HG02642 (cell line): Measurements from ENCODE around the gene RINL.

ENCODE experiments used
- ATAC-seq: cut with Tn5 transposase; IDR thresholded peaks from one replicate; pipeline ENCODE4 v1.9.1; 2021; ENCODE audit warnings: mild to moderate bottlenecking; ENCODE audit not compliant: unreplicated experiment, poor library complexity

The RINL gene

GRCh38 chr19:38850976-38851621 is 27.0 kb downstream of the RINL start:
- ATAC-seq = no peak

GRCh38 chr19:38850436-38850975 is 27.6 kb downstream of the RINL start:
- ATAC-seq = peak; percentile 68

- ATAC-seq = peak; percentile 66
Measured at GRCh38 chr19:38849860-38850435, 28.1 kb downstream of the RINL start, which contains the start of gene HNRNPL. TSS of gene HNRNPL (minus strand) at chr19:38849986. CDS start at chr19:38849966, 20 bp downstream.

- ATAC-seq = peak; percentile 26
Measured at GRCh38 chr19:38849147-38849859, 28.8 kb downstream of the RINL start.

DNA sequence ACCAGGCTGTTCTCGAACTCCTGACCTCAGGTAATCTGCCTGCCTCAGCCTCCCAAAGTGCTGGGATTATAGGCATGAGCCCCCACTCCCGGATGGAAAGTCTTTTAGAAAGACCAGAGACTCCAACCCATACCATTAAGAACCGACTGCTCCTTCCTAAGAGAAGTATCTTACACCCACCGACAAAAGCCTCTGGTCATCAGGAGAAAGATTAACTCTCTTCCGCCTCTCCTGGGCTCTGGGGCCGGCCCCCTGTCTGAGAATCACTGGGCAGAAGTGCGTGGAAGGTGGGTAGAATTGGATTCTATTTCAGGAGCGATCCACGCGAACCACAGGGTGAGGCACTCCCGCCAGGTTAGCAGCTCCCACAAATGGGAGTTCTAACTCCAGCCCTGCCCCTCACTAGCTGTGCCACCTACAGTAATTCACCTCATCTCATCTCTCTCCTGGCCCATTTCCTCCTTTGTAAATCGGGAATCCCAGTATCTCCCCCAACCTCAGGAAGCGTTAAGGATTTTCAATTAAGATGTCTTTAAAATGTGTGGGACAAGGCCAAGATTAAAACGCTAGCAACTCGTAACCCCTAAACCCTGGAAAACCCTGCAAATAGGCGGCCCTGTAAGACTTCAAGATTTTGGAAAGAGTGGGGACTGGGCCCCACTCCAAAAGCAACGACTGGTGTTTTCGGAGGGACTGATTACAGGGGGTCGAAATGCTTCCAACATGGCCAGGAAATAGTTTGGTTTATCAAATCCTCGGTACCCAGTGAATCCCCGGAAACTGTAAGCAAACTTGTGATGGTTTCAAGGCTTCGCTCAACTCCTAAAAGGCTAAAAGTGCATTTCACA is 29.6 kb downstream of the RINL start:
- no peak for ATAC-seq

DNA sequence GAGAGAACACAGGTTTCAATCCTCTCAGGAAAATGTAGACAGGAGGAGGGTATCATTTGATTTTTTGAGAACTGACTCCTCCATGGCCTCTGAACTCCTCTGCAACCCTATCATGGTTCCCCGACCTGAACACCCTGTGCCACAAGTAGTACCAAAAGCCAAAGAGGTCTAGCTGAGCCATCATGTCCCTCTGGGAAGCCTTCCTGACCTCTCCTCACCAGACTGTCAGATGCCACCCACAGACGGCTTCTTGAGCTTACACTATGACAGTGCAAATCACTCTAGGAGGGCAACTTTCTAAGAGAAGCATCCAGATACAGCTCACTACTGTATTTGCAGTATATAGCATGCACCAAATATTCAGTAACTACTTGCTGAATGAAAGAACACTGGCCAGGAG is 32.0 kb downstream of the RINL start:
- ATAC-seq = no peak

DNA sequence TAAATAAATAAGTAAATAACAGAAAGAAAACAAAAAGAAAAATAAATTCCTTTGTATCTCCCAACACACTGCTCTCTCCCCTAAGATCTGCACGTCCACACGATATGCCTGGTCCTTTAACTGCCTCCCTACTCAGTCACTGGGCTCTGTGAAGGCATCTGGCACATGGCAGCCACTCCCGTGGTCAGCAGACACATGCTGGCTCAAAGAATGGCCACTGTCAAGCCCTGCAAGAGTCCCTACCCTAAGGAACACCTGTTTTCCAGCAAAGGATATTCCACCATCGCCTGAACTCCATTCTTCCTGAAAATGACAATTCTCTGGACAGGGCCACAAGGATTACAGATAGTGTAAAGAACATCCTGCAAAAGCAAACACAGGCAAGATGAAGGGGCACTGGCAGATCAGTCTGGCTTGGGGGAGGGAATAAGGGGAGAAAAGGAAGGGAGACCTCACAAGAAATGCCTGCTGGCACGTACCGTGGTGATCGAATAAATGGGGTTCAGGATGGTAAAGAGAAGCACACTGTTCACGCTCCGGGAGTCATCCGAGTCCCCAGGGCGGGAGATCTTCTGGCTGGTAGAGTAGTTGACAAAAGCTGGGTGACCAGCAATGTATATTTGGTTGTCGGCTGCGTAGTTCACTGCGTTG is 32.6 kb downstream of the RINL start:
- ATAC-seq = no peak

GRCh38 chr19:38844093-38844686 is 33.9 kb downstream of the RINL start:
- ATAC-seq = no peak

- no peak for ATAC-seq
Measured at GRCh38 chr19:38843175-38843758, 34.8 kb downstream of the RINL start.

DNA sequence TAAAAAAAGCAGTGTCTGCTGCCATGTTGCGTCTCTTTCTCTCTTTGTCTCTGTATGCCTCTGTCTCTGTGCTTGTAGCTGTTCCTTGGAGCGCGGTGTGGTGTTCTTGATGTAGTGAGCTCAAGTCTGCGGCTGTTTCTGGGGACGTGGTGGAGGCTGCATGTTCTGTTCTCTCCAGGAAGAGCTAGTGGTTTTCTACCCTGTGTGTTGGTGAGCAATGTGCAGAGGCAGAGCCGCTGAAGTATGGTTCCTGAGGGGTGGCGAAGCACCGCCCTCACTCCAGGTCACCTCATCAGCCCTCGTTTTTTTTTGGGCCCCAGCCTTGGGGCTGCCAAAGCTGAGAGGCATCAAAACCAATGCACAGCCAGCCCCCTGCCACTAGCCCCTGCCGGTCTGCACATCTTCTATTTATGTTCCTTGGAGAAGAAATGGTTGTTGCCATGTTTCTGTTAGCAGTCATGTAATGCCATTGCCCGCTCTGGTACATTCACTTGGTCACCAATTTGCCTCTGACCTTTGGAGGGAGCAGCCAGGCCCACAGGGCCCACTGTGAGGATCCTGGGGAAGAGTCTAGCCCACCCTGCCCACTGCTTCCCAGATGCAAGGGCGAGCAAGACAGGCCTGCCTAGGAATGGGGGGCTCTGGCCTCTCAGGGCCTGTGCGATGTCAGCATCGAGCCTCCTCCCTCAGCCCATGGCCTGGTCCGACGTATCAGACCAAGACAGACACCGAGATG is 35.5 kb downstream of the RINL start:
- no peak for ATAC-seq

- ATAC-seq = no peak
Measured at GRCh38 chr19:38841787-38842438, 36.2 kb downstream of the RINL start.

GRCh38 chr19:38841180-38841766 is 36.8 kb downstream of the RINL start:
- no peak for ATAC-seq

- ATAC-seq = no peak
Measured at GRCh38 chr19:38840583-38840968, 37.5 kb downstream of the RINL start.

- ATAC-seq = no peak
Measured at GRCh38 chr19:38839816-38840582, 38.1 kb downstream of the RINL start.

DNA sequence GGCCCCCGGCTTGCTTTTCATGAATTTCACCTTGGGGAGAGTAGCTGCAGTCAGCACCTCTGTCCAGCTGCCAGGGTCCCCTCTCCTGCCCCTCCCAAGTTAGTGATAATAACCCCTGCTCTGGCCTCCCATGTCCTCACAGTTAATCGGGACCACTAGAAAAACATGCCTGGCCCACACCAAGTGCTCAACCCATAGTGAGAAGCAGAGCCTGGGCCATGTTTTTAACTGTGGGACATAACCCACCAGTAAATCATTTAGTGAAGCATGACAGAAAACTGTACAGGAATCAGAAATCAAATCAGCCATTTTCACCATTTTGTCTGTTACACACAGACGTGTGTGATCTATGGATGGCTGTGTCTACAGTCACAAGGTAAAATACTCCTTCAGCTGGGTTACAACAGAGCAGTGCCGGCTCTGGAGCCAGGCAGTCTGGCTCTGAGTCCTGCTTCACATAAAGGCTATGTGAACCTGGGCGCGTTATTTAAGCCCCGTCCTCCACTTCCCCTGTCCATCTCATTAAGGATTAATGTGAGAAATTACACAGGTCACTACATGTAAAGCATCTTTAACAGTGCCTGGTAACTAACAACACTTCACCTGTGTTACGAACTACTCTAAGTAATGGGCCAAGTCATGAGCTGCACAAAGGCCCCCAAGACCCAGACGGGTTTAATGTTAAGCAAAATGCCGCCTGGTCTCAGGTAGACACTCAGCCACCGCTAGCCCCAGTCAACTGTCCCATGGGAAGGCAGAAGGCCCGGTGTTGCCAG is 38.9 kb downstream of the RINL start:
- no peak for ATAC-seq
